GM10248 (cell line): ENCODE results near the gene MYLK4.

Experiments
- CTCF ChIA-PET: fragments of 300-600 bp; sonication (Branson Sonifier 250); formaldehyde crosslinking; extraction: SDS; loops from one replicate; lab custom pipeline; 2021; ENCODE audit warnings: antibody characterized with exemption; lab: Yijun Ruan, JAX
- POLR2A ChIA-PET: fragments of 350-650 bp; sonication (Branson Sonifier 250); formaldehyde crosslinking; extraction: SDS; loops from one replicate; lab custom pipeline; 2020; ENCODE audit warnings: antibody characterized with exemption; lab: Yijun Ruan, JAX
- DNase-seq: peaks from one replicate; pipeline ENCODE4 v3.0.0; 2012; ENCODE audit errors: extremely low spot score
- CTCF ChIP-seq: IDR thresholded peaks from 2 replicates; pipeline ENCODE4 v1.5.1; 2012; ENCODE audit warnings: mild to moderate bottlenecking, low read depth; ENCODE audit errors: extremely low read depth, missing control alignments, control extremely low read depth

Gene MYLK4

GRCh38 chr6:2684766-2685754, 65.7 kb downstream of the MYLK4 start:
- ChIA-PET CTCF (interaction anchor here (1.0 to 1.8 kb wide), 6 partner anchors 8 to 34 kb away, joined by 3 to 4 read pairs (median 4); no protein-coding TSS in a partner anchor), POLR2A (no interaction called here)
- TF ChIP-seq CTCF, result no peak
- DNase-seq, result no peak

- no peak for TF ChIP-seq CTCF
- no peak for DNase-seq
- CTCF ChIA-PET, result interaction anchor here (1.0 to 1.8 kb wide), 4 partner anchors 9 to 35 kb away, joined by 3 to 4 read pairs (median 4); no protein-coding TSS in a partner anchor
- POLR2A ChIA-PET, result no interaction called here
Measured at GRCh38 chr6:2684103-2684749, 66.5 kb downstream of the MYLK4 start.

- ChIA-PET CTCF (interaction anchor here (1.8 kb wide), 1 partner anchor 9 kb away, joined by 9 read pairs; no protein-coding TSS in a partner anchor), POLR2A (no interaction called here)
- TF ChIP-seq CTCF, result no peak
- DNase-seq, result no peak
Measured at GRCh38 chr6:2680264-2680922, 70.3 kb downstream of the MYLK4 start.

GRCh38 chr6:2677080-2677593, 73.6 kb downstream of the MYLK4 start:
- TF ChIP-seq CTCF, result no peak
- DNase-seq, result no peak
- CTCF ChIA-PET, result no interaction called here
- POLR2A ChIA-PET, result no interaction called here

GRCh38 chr6:2676048-2676447, 74.7 kb downstream of the MYLK4 start:
- no peak for DNase-seq
- ChIA-PET POLR2A (no interaction called here), CTCF (no interaction called here)
- no peak for TF ChIP-seq CTCF

GRCh38 chr6:2674857-2675256, 75.9 kb downstream of the MYLK4 start:
- DNase-seq, result no peak
- no peak for TF ChIP-seq CTCF
- POLR2A ChIA-PET, result no interaction called here
- CTCF ChIA-PET, result interaction anchor here (0.8 to 1.0 kb wide), 2 partner anchors 8 to 11 kb away, joined by 3 read pairs; no protein-coding TSS in a partner anchor
